Uterine smooth muscle cell (primary cell): ENCODE data around the gene OSTC. TPM values are rescaled to one million over a fixed set of nuclear protein-coding genes. Genes with fewer than 3 reads are reported as not detected.

Experiments
- total RNA-seq: library from RNA; depleted of rRNA; stranded (reverse); fragments of >200 nt; gene quantifications from 2 replicates; pipeline ENCODE4 v1.2.3, GENCODE V29; 2014

Gene OSTC
- total RNA-seq, result 266 and 348 TPM in 2 replicates

GRCh38 chr4:108650212-108651013, at the start of gene OSTC:
OSTC (plus strand) TSS chr4:108650599; CDS start chr4:108650656, 57 bp downstream.

GRCh38 chr4:108620101-108620932, 30.1 kb upstream of the OSTC start, which contains the start of gene RPL34:
RPL34 (plus strand) TSS chr4:108620576; CDS start chr4:108621960, 1,384 bp downstream.

Other genes starting within 250 kb of the OSTC start
- gene RPL34, start 30.0 kb upstream of the OSTC start, total RNA-seq, result 495 and 534 TPM in 2 replicates
- not detected in 2 replicates for gene ETNPPL, start 112.5 kb downstream of the OSTC start, total RNA-seq